ENCODE data around the gene CHRM4.
A peak's percentile ranks its signal among the peaks of the same experiment; 100 is the strongest.

CHRM4 gene

GRCh38 chr11:46338988-46339666 is 52.4 kb downstream of the CHRM4 start:
- peaks cover 9% of the 10 kb centered on the region for H3K27me3 ChIP-seq (ENCODE audit: insufficient read depth, low read length)
- H3K27ac ChIP-seq (ENCODE audit: low read length), result peak overlapping the region; percentile 92
- peak overlapping the region; percentile 59; the same call in 1 of the 2 replicates for H3K4me3 ChIP-seq (ENCODE audit: low read length)
- H3K36me3 ChIP-seq (ENCODE audit: insufficient read depth, low read depth, low read length), result no peaks in the 10 kb centered on the region
- H3K4me1 ChIP-seq (ENCODE audit: insufficient read depth, low read length), result peaks cover 67% of the 10 kb centered on the region
- H3K9ac ChIP-seq (ENCODE audit: low read depth, low read length), result peak overlapping the region; percentile 77; the same call in 1 of the 2 replicates
- no peaks in the 10 kb centered on the region for H3K9me3 ChIP-seq (ENCODE audit: insufficient read depth, low read depth, low read length)

GRCh38 chr11:46338636-46338987 is 53.0 kb downstream of the CHRM4 start:
- peaks cover 70% of the 10 kb centered on the region for H3K4me1 ChIP-seq (ENCODE audit: insufficient read depth, low read length)
- H3K4me3 ChIP-seq (ENCODE audit: low read length), result peak overlapping the region; percentile 59
- peaks cover 14% of the 10 kb centered on the region for H3K27me3 ChIP-seq (ENCODE audit: insufficient read depth, low read length)
- H3K9me3 ChIP-seq (ENCODE audit: insufficient read depth, low read depth, low read length), result no peaks in the 10 kb centered on the region
- H3K27ac ChIP-seq (ENCODE audit: low read length), result peak overlapping the region; percentile 86
- peak overlapping the region; percentile 77; the same call in 1 of the 2 replicates for H3K9ac ChIP-seq (ENCODE audit: low read depth, low read length)
- H3K36me3 ChIP-seq (ENCODE audit: insufficient read depth, low read depth, low read length), result no peaks in the 10 kb centered on the region

- Histone ChIP-seq H3K27ac (ENCODE audit: low read length) (no peak overlapping the region), H3K4me1 (ENCODE audit: insufficient read depth, low read length) (peaks cover 65% of the 10 kb centered on the region), H3K9me3 (ENCODE audit: insufficient read depth, low read depth, low read length) (no peaks in the 10 kb centered on the region), H3K4me3 (ENCODE audit: low read length) (no peak overlapping the region), H3K36me3 (ENCODE audit: insufficient read depth, low read depth, low read length) (no peaks in the 10 kb centered on the region), H3K27me3 (ENCODE audit: insufficient read depth, low read length) (peaks cover 22% of the 10 kb centered on the region), H3K9ac (ENCODE audit: low read depth, low read length) (peak overlapping the region; percentile 1; the same call in 1 of the 2 replicates)
These were observed 53.8 kb downstream of the CHRM4 start for GRCh38 chr11:46337626-46338345.

- H3K27ac ChIP-seq (ENCODE audit: low read length), result no peak overlapping the region
- H3K9ac ChIP-seq (ENCODE audit: low read depth, low read length), result peak overlapping the region; percentile 35; the same call in 1 of the 2 replicates
- peaks cover 54% of the 10 kb centered on the region for H3K4me1 ChIP-seq (ENCODE audit: insufficient read depth, low read length)
- no peaks in the 10 kb centered on the region for H3K9me3 ChIP-seq (ENCODE audit: insufficient read depth, low read depth, low read length)
- H3K27me3 ChIP-seq (ENCODE audit: insufficient read depth, low read length), result peaks cover 33% of the 10 kb centered on the region
- H3K36me3 ChIP-seq (ENCODE audit: insufficient read depth, low read depth, low read length), result no peaks in the 10 kb centered on the region
- H3K4me3 ChIP-seq (ENCODE audit: low read length), result no peak overlapping the region
These were observed 54.9 kb downstream of the CHRM4 start for GRCh38 chr11:46336563-46337180.

GRCh38 chr11:46335890-46336562 is 55.5 kb downstream of the CHRM4 start:
- Histone ChIP-seq H3K4me1 (ENCODE audit: insufficient read depth, low read length) (peaks cover 49% of the 10 kb centered on the region), H3K27me3 (ENCODE audit: insufficient read depth, low read length) (peaks cover 40% of the 10 kb centered on the region), H3K36me3 (ENCODE audit: insufficient read depth, low read depth, low read length) (no peaks in the 10 kb centered on the region), H3K9me3 (ENCODE audit: insufficient read depth, low read depth, low read length) (no peaks in the 10 kb centered on the region), H3K9ac (ENCODE audit: low read depth, low read length) (peak overlapping the region; percentile 50; the same call in 1 of the 2 replicates), H3K27ac (ENCODE audit: low read length) (no peak overlapping the region), H3K4me3 (ENCODE audit: low read length) (no peak overlapping the region)

GRCh38 chr11:46335271-46335670 is 56.3 kb downstream of the CHRM4 start:
- Histone ChIP-seq H3K27me3 (ENCODE audit: insufficient read depth, low read length) (peaks cover 47% of the 10 kb centered on the region), H3K27ac (ENCODE audit: low read length) (no peak overlapping the region), H3K9me3 (ENCODE audit: insufficient read depth, low read depth, low read length) (no peaks in the 10 kb centered on the region), H3K4me3 (ENCODE audit: low read length) (no peak overlapping the region), H3K4me1 (ENCODE audit: insufficient read depth, low read length) (peaks cover 52% of the 10 kb centered on the region), H3K36me3 (ENCODE audit: insufficient read depth, low read depth, low read length) (no peaks in the 10 kb centered on the region), H3K9ac (ENCODE audit: low read depth, low read length) (no peak overlapping the region; the same call in 1 of the 2 replicates)

GRCh38 chr11:46334211-46334610 is 57.4 kb downstream of the CHRM4 start:
- Histone ChIP-seq H3K27me3 (ENCODE audit: insufficient read depth, low read length) (peaks cover 58% of the 10 kb centered on the region), H3K36me3 (ENCODE audit: insufficient read depth, low read depth, low read length) (no peaks in the 10 kb centered on the region), H3K9ac (ENCODE audit: low read depth, low read length) (no peak overlapping the region), H3K4me1 (ENCODE audit: insufficient read depth, low read length) (peaks cover 46% of the 10 kb centered on the region), H3K27ac (ENCODE audit: low read length) (no peak overlapping the region), H3K4me3 (ENCODE audit: low read length) (no peak overlapping the region), H3K9me3 (ENCODE audit: insufficient read depth, low read depth, low read length) (no peaks in the 10 kb centered on the region)
